NCI-H82 treated with DMSO at 0.1 percent for 48 hours (cell line): ENCODE measurements around the gene RNGTT.
"Not testable (repeated sequence)": the region's sequence is repeated elsewhere in the genome, so short reads cannot be mapped to it uniquely, and the experiment has no call there.

Experiments used
- DNase-seq: peaks from one replicate; lab custom pipeline; 2025; ENCODE audit not compliant: unreplicated experiment; lab: John Stamatoyannopoulos, UW

RNGTT gene

GRCh38 chr6:88914895-88915598, 48.4 kb downstream of the RNGTT start:
- no peak for DNase-seq

- DNase-seq: no peak
Observed at GRCh38 chr6:88914180-88914579, 49.2 kb downstream of the RNGTT start.

- no peak for DNase-seq
Observed at GRCh38 chr6:88913471-88913870, 49.9 kb downstream of the RNGTT start.

- no peak for DNase-seq
Observed at GRCh38 chr6:88910922-88911778, 52.3 kb downstream of the RNGTT start.

GRCh38 chr6:88908598-88909548, 54.5 kb downstream of the RNGTT start:
- no peak for DNase-seq

- not testable (repeated sequence) for DNase-seq
Observed at GRCh38 chr6:88907148-88907547, 56.3 kb downstream of the RNGTT start.

- no peak for DNase-seq
Observed at GRCh38 chr6:88899569-88900316, 63.7 kb downstream of the RNGTT start.

- no peak for DNase-seq
Observed at GRCh38 chr6:88895911-88896310, 67.5 kb downstream of the RNGTT start.

GRCh38 chr6:88890860-88891845, 72.3 kb downstream of the RNGTT start:
- no peak for DNase-seq

GRCh38 chr6:88890394-88890793, 73.0 kb downstream of the RNGTT start:
- DNase-seq: no peak

GRCh38 chr6:88884361-88884760, 79.1 kb downstream of the RNGTT start:
- no peak for DNase-seq

- no peak for DNase-seq
Observed at GRCh38 chr6:88882536-88882935, 80.9 kb downstream of the RNGTT start.

- no peak for DNase-seq
Observed at GRCh38 chr6:88881451-88881850, 82.0 kb downstream of the RNGTT start.

GRCh38 chr6:88880021-88880420, 83.4 kb downstream of the RNGTT start:
- DNase-seq: no peak

- no peak for DNase-seq
Observed at GRCh38 chr6:88877893-88878292, 85.5 kb downstream of the RNGTT start.

GRCh38 chr6:88872962-88873361, 90.5 kb downstream of the RNGTT start:
- DNase-seq: no peak

- DNase-seq: peak; percentile 73
Observed at GRCh38 chr6:88871498-88871897, 91.9 kb downstream of the RNGTT start.

GRCh38 chr6:88870717-88871330, 92.6 kb downstream of the RNGTT start:
- peak; percentile 35 for DNase-seq
